Activated CD4-positive, CD25-positive, alpha-beta regulatory T cell (primary cell): ENCODE measurements around the gene TCP11X1.
"Not testable (repeated sequence)": the region's sequence is repeated elsewhere in the genome, so short reads cannot be mapped to it uniquely, and the experiment has no call there.

ENCODE experiments used
- DNase-seq, 4 experiments: peaks; one replicate each; lab custom pipeline; 2025; lab: John Stamatoyannopoulos, UW

The TCP11X1 gene

DNA sequence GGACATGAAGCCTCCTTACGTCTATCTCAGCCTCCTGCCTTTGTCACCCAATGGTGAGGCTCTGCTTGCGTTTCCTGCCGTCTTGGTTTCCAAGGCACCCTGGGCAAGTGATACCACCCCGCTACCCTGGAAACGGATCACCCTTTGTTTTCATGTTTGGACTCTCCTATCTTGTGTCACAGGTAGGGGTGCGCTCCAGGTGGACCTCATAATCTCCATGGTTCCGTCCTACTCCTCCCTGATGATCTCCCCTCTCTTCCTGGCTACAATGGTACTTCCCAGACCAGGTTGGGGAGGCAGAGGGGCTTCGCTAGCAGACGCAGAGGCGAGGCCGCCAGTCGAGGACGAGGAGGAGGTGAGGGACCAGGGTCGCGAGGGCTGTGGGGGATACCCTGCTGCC, at the start of gene TCP11X1:
TCP11X1 (plus strand) TSS at position 316 of the 400 bp plus-strand sequence.
- DNase-seq, result not testable (repeated sequence)

DNA sequence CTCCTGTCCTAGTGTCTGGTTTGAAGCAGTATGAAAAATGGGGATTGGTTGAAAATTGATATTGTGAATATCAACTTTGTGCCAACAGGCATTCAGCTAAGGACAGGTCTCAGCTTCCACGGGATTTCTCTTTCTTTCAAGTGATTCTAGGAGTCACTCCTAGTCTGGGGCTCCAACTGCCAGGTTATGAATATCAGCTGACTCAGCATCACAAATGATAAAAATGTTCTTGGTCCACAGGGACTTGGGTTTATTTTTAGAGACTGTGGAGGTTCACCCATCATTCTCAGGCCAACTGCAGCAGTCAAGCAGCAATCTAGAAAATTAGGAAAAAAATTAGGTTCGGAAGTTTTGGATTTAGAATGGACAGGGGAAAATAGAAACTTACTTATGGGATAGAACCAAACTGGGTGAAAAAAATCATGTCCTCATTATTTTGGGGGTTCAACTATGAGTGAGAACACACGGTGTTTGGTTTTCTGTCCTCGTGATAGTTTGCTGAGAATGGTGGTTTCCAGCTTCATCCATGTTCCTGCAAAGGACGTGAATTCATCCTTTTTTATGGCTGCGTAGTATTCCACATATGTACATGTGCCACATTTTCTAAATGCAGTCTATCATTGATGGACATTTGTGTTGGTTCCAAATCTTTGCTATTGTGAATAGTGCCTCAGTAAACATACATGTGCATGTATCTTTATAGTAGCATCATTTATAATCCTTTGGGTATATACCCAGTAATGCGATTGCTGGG, 29.0 kb upstream of the TCP11X1 start:
- no peak for DNase-seq

GRCh38 chrX:102207940-102208339, 7.2 kb upstream of the TCP11X1 start:
- DNase-seq, result not testable (repeated sequence)

- not testable (repeated sequence) for DNase-seq
Observed at GRCh38 chrX:102216497-102216896, 1.4 kb downstream of the TCP11X1 start.

DNA sequence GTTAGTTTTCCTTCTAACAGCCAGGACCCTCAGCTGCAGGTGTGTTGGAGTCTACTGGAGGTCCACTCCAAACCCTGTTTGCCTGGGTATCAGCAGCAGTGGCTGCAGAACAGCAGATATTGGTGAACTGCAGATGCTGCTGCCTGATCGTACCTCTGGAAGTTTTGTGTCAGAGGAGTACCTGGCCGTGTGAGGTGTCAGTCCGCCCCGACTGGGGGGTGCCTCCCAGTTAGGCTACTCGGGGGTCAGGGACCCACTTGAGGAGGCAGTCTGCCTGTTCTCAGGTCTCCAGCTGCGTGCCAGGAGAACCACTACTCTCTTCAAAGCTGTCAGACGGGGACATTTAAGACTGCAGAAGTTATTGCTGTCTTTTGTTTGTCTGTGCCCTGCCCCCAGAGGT, 20.6 kb downstream of the TCP11X1 start:
- DNase-seq, result not testable (repeated sequence)

DNA sequence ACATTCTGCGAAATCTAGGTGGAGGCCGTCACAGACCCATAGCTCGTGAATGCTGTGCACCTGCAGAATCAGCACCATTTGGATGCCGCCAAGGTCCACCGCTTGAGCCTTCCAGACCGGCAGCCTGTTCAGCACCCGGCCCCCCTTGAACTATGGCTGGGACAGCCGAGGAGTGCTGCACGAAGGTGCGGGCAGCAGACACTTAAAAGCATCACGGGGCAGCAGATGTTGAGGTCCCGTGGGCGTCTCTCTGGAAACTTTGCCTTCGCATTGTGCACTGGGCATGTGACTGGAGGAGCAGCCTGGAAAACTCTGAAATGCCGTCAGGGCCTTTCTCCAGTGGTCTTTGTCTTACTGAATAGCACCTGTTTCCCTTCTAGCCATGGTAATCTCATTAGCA, 25.2 kb downstream of the TCP11X1 start:
- DNase-seq, result not testable (repeated sequence)

- DNase-seq, result not testable (repeated sequence)
Observed at GRCh38 chrX:102246893-102247292, 31.8 kb downstream of the TCP11X1 start, which contains the start of gene NXF2. TSS of gene NXF2 (plus strand) at chrX:102247167. CDS start at chrX:102307079, 59,912 bp downstream.

DNA sequence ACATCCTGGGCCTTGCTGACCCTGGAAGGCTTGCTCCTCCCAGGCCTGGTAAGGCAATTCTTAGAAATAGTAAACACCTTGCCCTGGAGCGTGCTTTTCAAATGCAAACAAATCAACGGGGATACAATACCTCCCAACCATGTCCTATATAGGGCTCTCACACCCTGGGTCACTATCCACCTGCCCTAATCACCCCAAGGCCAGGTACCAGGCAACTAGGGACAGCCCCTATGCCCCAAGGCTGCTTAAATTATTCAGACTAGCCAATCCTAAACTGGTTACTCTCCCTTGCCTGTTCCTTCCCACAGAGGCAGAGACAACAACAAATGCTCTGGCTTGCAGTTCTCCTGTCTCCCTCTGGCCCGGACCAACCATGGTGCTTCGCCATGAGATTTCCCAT, 57.1 kb downstream of the TCP11X1 start:
- not testable (repeated sequence) for DNase-seq
